Endothelial cell of umbilical vein (primary cell): ENCODE results near the gene AKNAD1. TPM values are rescaled to one million over a fixed set of nuclear protein-coding genes. Genes with fewer than 3 reads are reported as not detected.

ENCODE experiments used
- BruUV-seq: library from RNA; stranded (reverse); fragments of 400-500 nt; replicated peaks from 2 replicates; lab custom pipeline; 2021; lab: Mats Ljungman, UMichigan
- CTCF ChIA-PET: fragments of 300-600, 350-600 bp; sonication (Branson Sonifier 250); formaldehyde crosslinking; loops from one replicate; lab custom pipeline; 2021; ENCODE audit warnings: antibody characterized with exemption, inconsistent platforms; lab: Charles Lee
- POLR2A ChIA-PET: fragments of 300-600, 350-600 bp; sonication (Branson Sonifier 250); formaldehyde crosslinking; loops from one replicate; lab custom pipeline; 2021; ENCODE audit warnings: antibody characterized with exemption, inconsistent platforms; lab: Charles Lee
- DNase-seq: peaks from one replicate; pipeline ENCODE4 v3.0.0-alpha.2; 2011; ENCODE audit warnings: low read depth, low spot score
- FAIRE-seq: peaks from 2 replicates; lab custom pipeline; 2011; peaks lifted over from hg19 to GRCh38; lab: Jason Lieb, UNC
- H2AFZ ChIP-seq: 2 replicates; pipeline ENCODE4 v1.6.0; 2012; ENCODE audit warnings: low read depth, low read length, control low read depth, inconsistent platforms
- H3K27ac ChIP-seq: 2 replicates; pipeline ENCODE4 v1.5.1; 2011; ENCODE audit warnings: low read depth, mild to moderate bottlenecking, control low read depth, low read length, moderate library complexity; ENCODE audit not compliant: insufficient read depth
- H3K27me3 ChIP-seq, 2 experiments: 2 replicates each; pipeline versions ENCODE4 v1.6.0 to v1.6.1; 2011; ENCODE audit warnings: low read length in 2 of 2, mixed read lengths in 1 of 2; ENCODE audit not compliant: control insufficient read depth in 2 of 2, insufficient read depth in 2 of 2
- H3K36me3 ChIP-seq, 2 experiments: 2 replicates in 1 of 2; 3 replicates in 1 of 2; pipeline ENCODE4 v1.5.1; 2011; ENCODE audit warnings: low read length in 2 of 2, mild to moderate bottlenecking in 1 of 2, moderate library complexity in 1 of 2; ENCODE audit not compliant: control insufficient read depth in 2 of 2, insufficient read depth in 2 of 2; ENCODE audit errors: extremely low read depth in 1 of 2
- H3K4me1 ChIP-seq: 3 replicates; pipeline ENCODE4 v1.5.1; 2011; ENCODE audit warnings: mild to moderate bottlenecking, low read length; ENCODE audit not compliant: control insufficient read depth, insufficient read depth; ENCODE audit errors: extremely low read depth
- H3K4me2 ChIP-seq: 2 replicates; pipeline ENCODE4 v1.6.1; 2011; ENCODE audit warnings: low read length, control low read depth, mixed read lengths; ENCODE audit not compliant: insufficient read depth
- H3K4me3 ChIP-seq, 3 experiments: fragments of 200-600 bp in 1 of 3; sonication (generic), shearing (Covaris generic) in 1 of 3; replicated peaks in 1 of 3; 2 replicates each; pipeline ENCODE4 v1.5.1; 2011 to 2016; ENCODE audit warnings: control low read depth in 3 of 3, low read length in 3 of 3, mild to moderate bottlenecking in 2 of 3, inconsistent platforms in 1 of 3, low read depth in 1 of 3, moderate library complexity in 1 of 3; ENCODE audit not compliant: insufficient read depth in 1 of 3
- H3K79me2 ChIP-seq: 2 replicates; pipeline ENCODE4 v1.6.0; 2012; ENCODE audit warnings: low read length, inconsistent platforms; ENCODE audit not compliant: control insufficient read depth, insufficient read depth
- H3K9ac ChIP-seq: replicated peaks from 2 replicates; pipeline ENCODE3; 2011; ENCODE audit warnings: low read length, control low read depth; ENCODE audit not compliant: insufficient read depth; ENCODE audit errors: extremely low read depth
- H3K9me1 ChIP-seq: replicated peaks from 3 replicates; pipeline ENCODE4 v1.6.0; 2011; ENCODE audit warnings: mild to moderate bottlenecking, low read length; ENCODE audit not compliant: control insufficient read depth, insufficient read depth; ENCODE audit errors: extremely low read depth
- H3K9me3 ChIP-seq: replicated peaks from 2 replicates; pipeline ENCODE4 v1.5.1; 2012; ENCODE audit warnings: low read length, inconsistent platforms; ENCODE audit not compliant: control insufficient read depth, insufficient read depth
- H4K20me1 ChIP-seq: replicated peaks from 2 replicates; pipeline ENCODE3; 2011; ENCODE audit warnings: mild to moderate bottlenecking, low read length; ENCODE audit not compliant: control insufficient read depth, insufficient read depth; ENCODE audit errors: extremely low read depth
- EZH2 ChIP-seq: IDR thresholded peaks from 2 replicates; pipeline ENCODE4 v1.6.1; 2012; ENCODE audit warnings: borderline replicate concordance, low read depth, mild to moderate bottlenecking, moderate library complexity, low read length, inconsistent platforms; ENCODE audit not compliant: severe bottlenecking
- FOS ChIP-seq: IDR thresholded peaks from 2 replicates; pipeline ENCODE4 v1.6.1; 2011; ENCODE audit warnings: mild to moderate bottlenecking, low read length, moderate library complexity, borderline replicate concordance; ENCODE audit not compliant: insufficient read depth
- GATA2 ChIP-seq: IDR thresholded peaks from 2 replicates; pipeline ENCODE4 v1.7.0; 2011; ENCODE audit warnings: low read depth, mild to moderate bottlenecking, moderate library complexity, mixed read lengths, low read length; ENCODE audit not compliant: insufficient read length, insufficient read depth
- JUN ChIP-seq: IDR thresholded peaks from 2 replicates; pipeline ENCODE4 v1.6.1; 2011; ENCODE audit warnings: borderline replicate concordance, low read depth; ENCODE audit not compliant: insufficient read length, insufficient read depth
- MYC ChIP-seq: IDR thresholded peaks from one replicate; pipeline ENCODE4 v1.6.1; 2011; ENCODE audit warnings: mild to moderate bottlenecking, low read depth, low read length
- POLR2A ChIP-seq: IDR thresholded peaks from 2 replicates; pipeline ENCODE4 v1.6.1; 2012; ENCODE audit warnings: low read depth, mild to moderate bottlenecking, control low read depth, low read length
- POLR2AphosphoS5 ChIP-seq: IDR thresholded peaks from 2 replicates; pipeline ENCODE4 v1.6.1; 2012; ENCODE audit warnings: low read depth, mild to moderate bottlenecking, control low read depth, low read length, moderate library complexity; ENCODE audit not compliant: insufficient read depth
- dilution Hi-C: fragments of 300-500 bp; cut with MboI; formaldehyde crosslinking; loops from one replicate; pipeline ENCODE4 v1.15.0; 2019; ENCODE audit warnings: low sequenced_read_pairs; ENCODE audit not compliant: extremely low pct_ligation_motif_present
- intact Hi-C: fragments of 100-400 bp; cut with micrococcal nuclease; formaldehyde crosslinking; loops from one replicate; pipeline ENCODE4 v1.10.0; 2022
- polyA plus RNA-seq, 4 experiments: library from polyadenylated mRNA; depleted of rRNA in 3 of 4; stranded (reverse) in 3 of 4; unstranded in 1 of 4; fragments of >200 nt; gene quantifications; 2 replicates each; pipeline versions ENCODE4 v1.2.1 to v1.2.3, GENCODE V29; 2011 to 2012; ENCODE audit warnings: missing spikeins in 1 of 4
- total RNA-seq: library from RNA; stranded (reverse); gene quantifications from 2 replicates; pipeline ENCODE4 v1.2.3, GENCODE V29; 2021
- TF ChIP-seq, protein P1 (sequence below): IDR thresholded peaks from 2 replicates; pipeline ENCODE4 v1.6.1; 2011; ENCODE audit not compliant: insufficient read depth, insufficient read length
- TF ChIP-seq, protein P2 (sequence below), 2 donors: IDR thresholded peaks; 1 replicate in 1 of 2; 2 replicates in 1 of 2; pipeline ENCODE4 v1.5.1; 2011; ENCODE audit warnings: low read length in 2 of 2, mild to moderate bottlenecking in 2 of 2, moderate library complexity in 2 of 2, control low read depth in 1 of 2, inconsistent platforms in 1 of 2, low read depth in 1 of 2; ENCODE audit not compliant: insufficient read depth in 1 of 2; ENCODE audit errors: extremely low read depth in 1 of 2

AKNAD1 gene
- total and polyA plus RNA-seq, 2 donors (not counting 3 experiments of a cell fraction or from before 2014, with no cell fraction given): not detected

DNA sequence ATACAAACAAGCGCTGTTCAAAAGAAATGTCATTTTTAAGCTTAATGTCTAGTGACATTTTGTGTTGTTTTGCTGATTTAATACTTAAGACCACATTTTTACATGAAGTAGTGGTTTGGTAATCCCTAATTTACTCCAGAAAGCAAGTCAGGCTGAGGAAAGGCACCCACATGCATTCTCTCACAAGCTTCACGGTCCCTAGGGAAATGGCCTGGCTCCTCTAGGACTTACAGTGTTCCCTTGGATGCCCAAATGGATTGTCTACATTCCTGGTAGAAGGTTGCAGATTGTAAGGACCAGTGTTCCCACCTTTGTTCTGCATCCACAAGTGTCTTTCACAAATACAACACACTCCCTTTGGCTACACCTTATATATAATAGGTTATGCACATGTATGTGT, 29.4 kb upstream of the AKNAD1 start:
- POLR2A ChIA-PET: no interaction called here
- no TSS peak for BruUV-seq
- no peaks in the 10 kb centered on the region for H3K27me3 ChIP-seq
- no peak overlapping the region for H3K27ac ChIP-seq
- H3K36me3 ChIP-seq: no peaks in the 10 kb centered on the region
- no peak overlapping the region for H2AFZ ChIP-seq
- no peak overlapping the region for H3K4me2 ChIP-seq
- H3K79me2 ChIP-seq: peaks cover 26% of the 10 kb centered on the region
- H3K4me3 ChIP-seq: no peak overlapping the region
- TF ChIP-seq POLR2A: no peak
- no peak for TF ChIP-seq MYC
- H3K9me3 ChIP-seq: no peaks in the 10 kb centered on the region
- H3K4me1 ChIP-seq: peaks cover 20% of the 10 kb centered on the region
- intact Hi-C loops (no loop called here), dilution Hi-C loops (no loop called here)
- peaks cover 2% of the 10 kb centered on the region for H4K20me1 ChIP-seq
- H3K9ac ChIP-seq: no peak overlapping the region
- FAIRE-seq: no peak
- DNase-seq: no peak
- no peaks in the 10 kb centered on the region for H3K9me1 ChIP-seq
- CTCF ChIA-PET: interaction anchor here (5.5 kb wide), 1 partner anchor 10 kb away, joined by 33 read pairs; no protein-coding TSS in a partner anchor

DNA sequence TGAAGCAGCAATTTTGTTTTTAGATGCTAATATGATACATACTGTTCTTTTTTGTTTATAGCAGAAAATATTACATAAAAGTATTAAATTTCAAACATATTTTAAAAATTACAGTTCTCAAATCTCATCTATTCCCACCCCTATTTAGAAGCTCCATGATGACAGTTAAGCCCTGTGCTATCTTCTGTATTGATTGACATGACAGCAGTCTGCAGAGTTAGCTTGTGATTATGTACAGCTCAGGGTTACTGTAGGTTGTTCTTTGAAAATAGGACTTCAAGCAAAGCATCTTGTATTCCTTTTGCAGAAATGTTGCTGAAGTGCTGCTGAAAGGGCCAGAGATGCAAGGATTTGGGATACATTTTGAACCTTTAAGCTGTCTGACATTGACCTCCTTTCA, 28.1 kb upstream of the AKNAD1 start:
- H3K36me3 ChIP-seq: no peaks in the 10 kb centered on the region
- no peak overlapping the region for H3K9ac ChIP-seq
- FAIRE-seq (no peak), DNase-seq (no peak)
- intact Hi-C loops: no loop called here
- H2AFZ ChIP-seq: no peak overlapping the region
- H3K4me3 ChIP-seq: no peak overlapping the region
- H3K4me2 ChIP-seq: no peak overlapping the region
- TF ChIP-seq MYC: no peak
- no peak for TF ChIP-seq EZH2
- TF ChIP-seq JUN: no peak
- no peak for TF ChIP-seq GATA2
- no peak for TF ChIP-seq FOS
- no peak for TF ChIP-seq POLR2A
- TF ChIP-seq, protein P1, sequence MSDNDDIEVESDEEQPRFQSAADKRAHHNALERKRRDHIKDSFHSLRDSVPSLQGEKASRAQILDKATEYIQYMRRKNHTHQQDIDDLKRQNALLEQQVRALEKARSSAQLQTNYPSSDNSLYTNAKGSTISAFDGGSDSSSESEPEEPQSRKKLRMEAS: no peak
- TF ChIP-seq, protein P2, sequence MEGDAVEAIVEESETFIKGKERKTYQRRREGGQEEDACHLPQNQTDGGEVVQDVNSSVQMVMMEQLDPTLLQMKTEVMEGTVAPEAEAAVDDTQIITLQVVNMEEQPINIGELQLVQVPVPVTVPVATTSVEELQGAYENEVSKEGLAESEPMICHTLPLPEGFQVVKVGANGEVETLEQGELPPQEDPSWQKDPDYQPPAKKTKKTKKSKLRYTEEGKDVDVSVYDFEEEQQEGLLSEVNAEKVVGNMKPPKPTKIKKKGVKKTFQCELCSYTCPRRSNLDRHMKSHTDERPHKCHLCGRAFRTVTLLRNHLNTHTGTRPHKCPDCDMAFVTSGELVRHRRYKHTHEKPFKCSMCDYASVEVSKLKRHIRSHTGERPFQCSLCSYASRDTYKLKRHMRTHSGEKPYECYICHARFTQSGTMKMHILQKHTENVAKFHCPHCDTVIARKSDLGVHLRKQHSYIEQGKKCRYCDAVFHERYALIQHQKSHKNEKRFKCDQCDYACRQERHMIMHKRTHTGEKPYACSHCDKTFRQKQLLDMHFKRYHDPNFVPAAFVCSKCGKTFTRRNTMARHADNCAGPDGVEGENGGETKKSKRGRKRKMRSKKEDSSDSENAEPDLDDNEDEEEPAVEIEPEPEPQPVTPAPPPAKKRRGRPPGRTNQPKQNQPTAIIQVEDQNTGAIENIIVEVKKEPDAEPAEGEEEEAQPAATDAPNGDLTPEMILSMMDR (IDR thresholded peaks at IDR 0.05; ENCODE audit: extremely low read depth in 1 of 2, insufficient read depth in 1 of 2, low read depth in 1 of 2, low read length in 2 of 2): no peak
- TF ChIP-seq POLR2AphosphoS5: no peak
- dilution Hi-C loops: no loop called here
- H3K9me1 ChIP-seq: no peaks in the 10 kb centered on the region
- peaks cover 2% of the 10 kb centered on the region for H4K20me1 ChIP-seq
- H3K9me3 ChIP-seq: no peaks in the 10 kb centered on the region
- H3K27ac ChIP-seq: no peak overlapping the region
- ChIA-PET CTCF (interaction anchor here (0.9 to 5.5 kb wide), 5 partner anchors 12 to 68 kb away, joined by 3 to 33 read pairs (median 4); no protein-coding TSS in a partner anchor), POLR2A (no interaction called here)
- H3K27me3 ChIP-seq: no peaks in the 10 kb centered on the region
- BruUV-seq: no TSS peak
- H3K4me1 ChIP-seq: peaks cover 11% of the 10 kb centered on the region
- H3K79me2 ChIP-seq: peaks cover 30% of the 10 kb centered on the region
